Lung (tissue), 12 donors: Measurements from ENCODE around the gene RREB1. TPM values are rescaled to one million over a fixed set of nuclear protein-coding genes. Genes with fewer than 3 reads are reported as not detected.

Source experiments
- ATAC-seq: fragments of 200-7000 bp; cut with Tn5 transposase; one replicate; pipeline ENCODE4 v1.9.1; 2020; ENCODE audit warnings: moderate number of reproducible peaks; ENCODE audit not compliant: insufficient read depth, low FRiP score
- DNase-seq, 3 donors: peaks; one replicate each; pipeline ENCODE4 v3.0.0-alpha.2; 2013 to 2017
- H3K27ac ChIP-seq, 2 donors: one replicate each; pipeline ENCODE4 v1.5.1; 2013; ENCODE audit warnings: mild to moderate bottlenecking in 2 of 2, moderate library complexity in 2 of 2, control low read depth in 1 of 2, inconsistent platforms in 1 of 2, low read depth in 1 of 2, low read length in 1 of 2
- H3K27me3 ChIP-seq, 3 donors: one replicate each; pipeline ENCODE4 v1.5.1; 2013; ENCODE audit warnings: low read length in 2 of 3; ENCODE audit not compliant: control insufficient read depth in 3 of 3, insufficient read depth in 3 of 3
- H3K36me3 ChIP-seq, 4 donors: one replicate each; pipeline ENCODE4 v1.5.1; 2013; ENCODE audit warnings: low read length in 4 of 4, mild to moderate bottlenecking in 1 of 4, moderate library complexity in 1 of 4; ENCODE audit not compliant: control insufficient read depth in 4 of 4, insufficient read depth in 4 of 4
- H3K4me1 ChIP-seq, 5 donors: one replicate each; pipeline ENCODE4 v1.5.1; 2013; ENCODE audit warnings: low read length in 5 of 5, mild to moderate bottlenecking in 2 of 5, moderate library complexity in 1 of 5; ENCODE audit not compliant: control insufficient read depth in 5 of 5, insufficient read depth in 5 of 5
- H3K4me3 ChIP-seq: one replicate; pipeline ENCODE4 v1.5.1; 2013; ENCODE audit warnings: mild to moderate bottlenecking, control low read depth, moderate library complexity
- H3K9ac ChIP-seq, 2 donors: one replicate each; pipeline ENCODE4 v1.5.1; 2013; ENCODE audit warnings: low read length in 2 of 2, control low read depth in 1 of 2; ENCODE audit not compliant: insufficient read depth in 1 of 2
- H3K9me3 ChIP-seq, 4 donors: one replicate each; pipeline ENCODE4 v1.5.1; 2013; ENCODE audit warnings: low read length in 3 of 4, mild to moderate bottlenecking in 1 of 4, moderate library complexity in 1 of 4; ENCODE audit not compliant: control insufficient read depth in 4 of 4, insufficient read depth in 3 of 4
- CTCF ChIP-seq: IDR thresholded peaks from 2 replicates; pipeline ENCODE4 v1.5.1; 2012; ENCODE audit warnings: mild to moderate bottlenecking; ENCODE audit errors: control extremely low read depth, extremely low read depth
- WGBS, 2 donors: extraction: QIAGEN DNeasy Blood & Tissue Kit; methylation state at CpG; one replicate each; pipeline ENCODE4 v1.1.7; 2013; 5-methylcytosine and 5-hydroxymethylcytosine counted together
- polyA plus RNA-seq, 2 donors: library from polyadenylated mRNA; stranded (reverse); fragments of 200-250 nt; gene quantifications; one replicate each; pipeline ENCODE4 v1.2.1, GENCODE V29; 2013
- total RNA-seq, 2 donors: library from RNA; depleted of rRNA in 1 of 2; stranded (reverse); fragments of >200 nt in 1 of 2; gene quantifications; one replicate each; pipeline ENCODE4 v1.2.1, GENCODE V29; 2014 to 2021
- donor health status: control.
- donor health status: control.
- donor health status: Bipolar disorder and iron deficiency.
- donor health status: healthy.
- donor health status: DM: yes; HTN: yes; CAD: no.

Gene RREB1
- total and polyA plus RNA-seq, 4 donors, result 8.9 to 54.7 (median 31.1) TPM

GRCh38 chr6:7283676-7284075 is 175.9 kb downstream of the RREB1 start:
- Histone ChIP-seq H3K36me3 (peaks cover 6 to 13% (median 8%) of the 10 kb centered on the region in 4 donors), H3K27me3 (no peaks in the 10 kb centered on the region), H3K4me1 (peaks cover 0 to 3% (median 0%) of the 10 kb centered on the region in 5 donors), H3K4me3 (no peak overlapping the region), H3K9ac (no peak overlapping the region), H3K27ac (no peak overlapping the region), H3K9me3 (no peaks in the 10 kb centered on the region)
- 66 to 71% methylated on average over 2 of the region's 2 CpGs for WGBS, 2 donors
- no peak for TF ChIP-seq CTCF
- DNase-seq (no peak), ATAC-seq (no peak)

- Histone ChIP-seq H3K36me3 (peaks cover 8 to 17% (median 14%) of the 10 kb centered on the region in 4 donors), H3K27me3 (no peaks in the 10 kb centered on the region), H3K27ac (no peak overlapping the region), H3K4me1 (no peaks in the 10 kb centered on the region), H3K9me3 (no peaks in the 10 kb centered on the region), H3K4me3 (no peak overlapping the region), H3K9ac (no peak overlapping the region)
- no peak for ATAC-seq
- no peak for TF ChIP-seq CTCF
- 95 to 97% methylated on average over 6 of the region's 6 CpGs for WGBS, 2 donors
- DNase-seq, result no peak
Observed at GRCh38 chr6:7285416-7285815, 177.7 kb downstream of the RREB1 start.

- no peak for ATAC-seq
- 95 to 98% methylated on average over 1 of the region's 1 CpG for WGBS, 2 donors
Observed at GRCh38 chr6:7290079-7290478, 182.3 kb downstream of the RREB1 start.

More at GRCh38 chr6:7290079-7290478, 182.3 kb downstream of the RREB1 start:
- no peak overlapping the region for H3K9ac ChIP-seq
- H3K4me3 ChIP-seq, result no peak overlapping the region
- H3K4me1 ChIP-seq, result no peaks in the 10 kb centered on the region
- no peak for TF ChIP-seq CTCF
- H3K27ac ChIP-seq, result no peak overlapping the region
- DNase-seq, result no peak
- no peaks in the 10 kb centered on the region for H3K9me3 ChIP-seq
- peaks cover 7 to 28% (median 21%) of the 10 kb centered on the region in 4 donors for H3K36me3 ChIP-seq
- no peaks in the 10 kb centered on the region for H3K27me3 ChIP-seq
